HepG2 (cell line): Measurements from ENCODE around the gene INKA2. TPM values are rescaled to one million over a fixed set of nuclear protein-coding genes. Genes with fewer than 3 reads are reported as not detected.

Experiments used
- ARID3A ChIP-seq: IDR thresholded peaks from 2 replicates; pipeline ENCODE4 v1.6.1; 2012; ENCODE audit warnings: low read depth, low read length, improper control_type of control experiment
- CEBPB ChIP-seq: IDR thresholded peaks from 2 replicates; pipeline ENCODE4 v1.6.1; 2011; ENCODE audit warnings: low read depth, low read length, improper control_type of control experiment, borderline replicate concordance
- CTCF ChIP-seq: sonication (generic); formaldehyde crosslinking; IDR thresholded peaks from 2 replicates; pipeline ENCODE4 v1.5.0; 2020; ENCODE audit warnings: mild to moderate bottlenecking, missing genetic modification reagents, moderate library complexity
- FOXK1 ChIP-seq: sonication (generic); formaldehyde crosslinking; IDR thresholded peaks from 2 replicates; pipeline ENCODE4 v1.4.0; 2020; ENCODE audit warnings: low read depth, missing genetic modification reagents, borderline replicate concordance
- GPBP1L1 ChIP-seq: sonication (generic); formaldehyde crosslinking; IDR thresholded peaks from 2 replicates; pipeline ENCODE4 v1.5.0; 2020; ENCODE audit warnings: mild to moderate bottlenecking, missing genetic modification reagents
- KLF12 ChIP-seq: sonication (generic); formaldehyde crosslinking; IDR thresholded peaks from 2 replicates; pipeline ENCODE4 v1.4.0; 2020; ENCODE audit warnings: missing genetic modification reagents, borderline replicate concordance
- ONECUT2 ChIP-seq: sonication (generic); formaldehyde crosslinking; IDR thresholded peaks from 2 replicates; pipeline ENCODE4 v1.4.0; 2020; ENCODE audit warnings: missing genetic modification reagents
- ZNF639 ChIP-seq: conservative IDR thresholded peaks from 2 replicates; pipeline ENCODE4 v1.6.1; 2018; ENCODE audit warnings: missing genetic modification reagents
- polyA plus RNA-seq, 8 experiments: library from polyadenylated mRNA; depleted of rRNA in 3 of 8; stranded (reverse) in 7 of 8; unstranded in 1 of 8; fragments of >200 nt; fragmentation: Illumina TruSeq in 4 of 8; extraction: Trizol in 4 of 8; gene quantifications; 2 replicates each; pipeline versions ENCODE4 v1.2.1 to v1.2.3, GENCODE V29; 2011 to 2016; ENCODE audit warnings: low read depth in 4 of 8, missing spikeins in 1 of 8, mixed read lengths in 1 of 8; ENCODE audit not compliant: insufficient read depth in 1 of 8
- total RNA-seq, 5 experiments: library from RNA; depleted of rRNA; stranded (reverse); fragments of >200 nt; fragmentation: Illumina TruSeq; extraction: Trizol; gene quantifications; 2 replicates each; pipeline ENCODE4 v1.2.3, GENCODE V29; 2016; ENCODE audit warnings: low read depth in 1 of 5

The INKA2 gene
- total and polyA plus RNA-seq, 2 of the 13 experiments (the other 11 are each of a cell fraction or from before 2014, with no cell fraction given): 2.6 to 4.6 TPM

GRCh38 chr1:111769517-111770146, 30.4 kb upstream of the INKA2 start (continued):
- TF ChIP-seq ZNF639 (CRISPR knock-in tag) (no peak), FOXK1 (CRISPR knock-in tag) (0 out of 2 replicates have a peak, but pooled peaks have one; percentile 23), ARID3A (peak; percentile 83), KLF12 (CRISPR knock-in tag) (no peak), CTCF (peak; percentile 78), ONECUT2 (no peak), CEBPB (peak; percentile 70), GPBP1L1 (CRISPR knock-in tag) (no peak)
